Chondrocyte (in vitro differentiated cells): Measurements from ENCODE around the gene VAV2. TPM values are rescaled to one million over a fixed set of nuclear protein-coding genes. Genes with fewer than 3 reads are reported as not detected.

ENCODE experiments used
- DNase-seq: peaks from one replicate; pipeline ENCODE4 v3.0.0; 2021; ENCODE audit warnings: mixed read lengths, low spot score
- H3K27ac Mint-ChIP-seq: one replicate; pipeline ENCODE4 v1.8.0; 2021; ENCODE audit warnings: mild to moderate bottlenecking, moderate library complexity, mixed read lengths; ENCODE audit not compliant: unreplicated experiment
- H3K27me3 Mint-ChIP-seq: 2 replicates; pipeline ENCODE4 v1.8.0; 2021; ENCODE audit warnings: low read depth, mixed read lengths
- H3K36me3 Mint-ChIP-seq: 2 replicates; pipeline ENCODE4 v1.8.0; 2021; ENCODE audit warnings: low read depth, mixed read lengths
- H3K4me1 Mint-ChIP-seq: 2 replicates; pipeline ENCODE4 v1.8.0; 2021; ENCODE audit warnings: low read depth, mild to moderate bottlenecking, mixed read lengths
- H3K4me3 Mint-ChIP-seq: one replicate; pipeline ENCODE4 v1.8.0; 2021; ENCODE audit warnings: mild to moderate bottlenecking, moderate library complexity, mixed read lengths; ENCODE audit not compliant: unreplicated experiment
- H3K9me3 Mint-ChIP-seq: 2 replicates; pipeline ENCODE4 v1.8.0; 2021; ENCODE audit warnings: low read depth, mixed read lengths
- CTCF ChIP-seq: fragments of 200-600 bp; sonication (generic); IDR thresholded peaks from 2 replicates; pipeline ENCODE4 v1.5.0; 2021; ENCODE audit warnings: antibody characterized with exemption, mild to moderate bottlenecking, moderate library complexity
- total RNA-seq: library from RNA; stranded (reverse); gene quantifications from 3 replicates; pipeline ENCODE4 v1.2.1, GENCODE V29; 2021

Gene VAV2
- total RNA-seq, 1 donor from 2014 or later: 17.7 TPM

- Mint-ChIP-seq H3K4me3 (no peak overlapping the region), H3K4me1 (no peaks in the 10 kb centered on the region), H3K27me3 (peaks cover 9% of the 10 kb centered on the region), H3K36me3 (no peaks in the 10 kb centered on the region), H3K27ac (no peak overlapping the region), H3K9me3 (no peaks in the 10 kb centered on the region)
- no peak for DNase-seq
- no peak for TF ChIP-seq CTCF
Observed at GRCh38 chr9:133737071-133737773, 254.9 kb downstream of the VAV2 start.

- Mint-ChIP-seq H3K36me3 (no peaks in the 10 kb centered on the region), H3K4me1 (no peaks in the 10 kb centered on the region), H3K9me3 (no peaks in the 10 kb centered on the region), H3K27ac (no peak overlapping the region), H3K27me3 (peaks cover 8% of the 10 kb centered on the region), H3K4me3 (no peak overlapping the region)
- no peak for TF ChIP-seq CTCF
- DNase-seq: no peak
Observed at GRCh38 chr9:133735931-133736330, 256.2 kb downstream of the VAV2 start.

GRCh38 chr9:133735415-133735775 is 256.7 kb downstream of the VAV2 start:
- Mint-ChIP-seq H3K4me3 (no peak overlapping the region), H3K27ac (no peak overlapping the region), H3K36me3 (no peaks in the 10 kb centered on the region), H3K9me3 (no peaks in the 10 kb centered on the region), H3K27me3 (peaks cover 10% of the 10 kb centered on the region), H3K4me1 (no peaks in the 10 kb centered on the region)
- no peak for TF ChIP-seq CTCF
- DNase-seq: no peak

DNA sequence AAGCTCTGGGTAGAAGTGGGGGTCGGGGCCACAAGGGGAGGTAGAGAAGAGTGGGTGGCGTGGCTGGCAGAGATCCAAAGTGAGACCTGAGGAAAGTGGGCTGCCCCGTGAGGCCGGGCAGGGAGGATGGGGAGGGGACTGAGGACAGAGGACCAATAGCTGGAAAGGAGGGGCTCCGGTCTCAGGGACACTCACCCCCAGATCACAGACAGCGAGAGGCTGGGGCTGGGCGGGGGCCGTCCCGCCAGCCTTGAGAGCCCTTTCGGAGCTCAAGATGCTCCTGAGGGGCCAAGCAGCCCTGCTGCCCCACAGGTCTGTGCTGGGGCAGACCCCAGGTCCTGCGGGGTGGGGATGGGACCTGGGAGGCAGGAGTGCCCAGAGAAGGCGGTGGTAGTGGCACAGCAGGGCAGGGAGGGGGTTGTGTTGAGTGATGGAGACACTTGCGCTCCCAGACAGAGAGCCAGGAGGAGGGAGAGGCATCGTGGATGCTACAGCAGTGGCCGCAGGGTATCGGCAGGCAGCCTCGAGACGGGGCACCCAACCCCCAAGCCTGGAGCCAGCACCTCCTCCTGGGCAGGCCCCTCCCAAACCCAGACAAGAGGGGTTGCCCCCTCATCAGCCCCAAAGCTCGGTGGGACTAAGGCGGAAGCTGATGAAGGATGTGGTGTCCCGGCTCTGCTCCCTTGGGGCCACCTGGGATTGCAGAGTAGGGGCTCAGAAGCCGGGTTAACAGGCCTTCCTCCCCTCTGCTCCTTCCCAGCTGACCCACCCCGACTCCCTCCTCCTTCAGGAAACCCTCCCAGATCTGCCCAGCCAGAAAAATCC is 257.3 kb downstream of the VAV2 start:
- Mint-ChIP-seq H3K27me3 (peaks cover 10% of the 10 kb centered on the region), H3K4me1 (no peaks in the 10 kb centered on the region), H3K27ac (no peak overlapping the region), H3K9me3 (no peaks in the 10 kb centered on the region), H3K36me3 (no peaks in the 10 kb centered on the region), H3K4me3 (no peak overlapping the region)
- TF ChIP-seq CTCF: no peak
- no peak for DNase-seq

DNA sequence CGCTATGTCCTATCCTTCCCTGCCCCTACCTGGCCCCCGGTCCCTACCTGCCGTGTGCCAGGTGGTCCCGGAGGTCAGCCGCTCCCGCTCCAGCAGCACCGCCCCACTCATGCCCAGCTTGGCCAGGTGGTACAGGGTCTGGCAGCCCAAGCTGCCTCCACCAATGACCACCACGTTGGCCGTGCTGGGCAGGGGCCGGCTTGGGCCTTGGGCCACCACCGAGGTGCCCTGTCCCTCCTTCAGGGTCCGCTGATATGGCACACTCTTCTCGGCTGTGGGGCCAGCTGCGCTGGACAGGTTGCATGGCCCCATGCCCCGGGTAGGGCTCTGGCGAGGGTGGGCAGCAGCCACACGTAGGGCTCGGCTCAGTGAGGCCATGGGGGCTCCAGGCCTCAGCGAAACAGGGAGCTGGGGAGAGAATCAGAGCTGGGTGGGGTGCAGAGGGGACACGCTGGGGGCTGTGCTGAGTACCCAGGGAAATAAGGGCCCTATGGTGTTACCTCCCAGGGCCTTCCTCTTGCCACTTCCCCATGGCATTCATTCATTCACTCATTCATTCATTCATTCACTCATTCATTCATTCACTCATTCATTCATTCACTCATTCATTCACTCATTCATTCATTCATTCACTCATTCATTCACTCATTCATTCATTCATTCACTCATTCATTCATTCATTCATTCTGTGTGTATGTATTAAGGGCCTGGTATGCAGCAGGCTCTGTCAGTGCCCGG is 258.2 kb downstream of the VAV2 start:
- Mint-ChIP-seq H3K36me3 (no peaks in the 10 kb centered on the region), H3K9me3 (no peaks in the 10 kb centered on the region), H3K4me1 (no peaks in the 10 kb centered on the region), H3K4me3 (no peak overlapping the region), H3K27me3 (peaks cover 14% of the 10 kb centered on the region), H3K27ac (no peak overlapping the region)
- TF ChIP-seq CTCF: no peak
- DNase-seq: no peak
